ENCODE data around the gene ATP9B. TPM values are rescaled to one million over a fixed set of nuclear protein-coding genes. Genes with fewer than 3 reads are reported as not detected.

The ATP9B gene
- total RNA-seq, 1 donor from 2014 or later, result 52.0 TPM

DNA sequence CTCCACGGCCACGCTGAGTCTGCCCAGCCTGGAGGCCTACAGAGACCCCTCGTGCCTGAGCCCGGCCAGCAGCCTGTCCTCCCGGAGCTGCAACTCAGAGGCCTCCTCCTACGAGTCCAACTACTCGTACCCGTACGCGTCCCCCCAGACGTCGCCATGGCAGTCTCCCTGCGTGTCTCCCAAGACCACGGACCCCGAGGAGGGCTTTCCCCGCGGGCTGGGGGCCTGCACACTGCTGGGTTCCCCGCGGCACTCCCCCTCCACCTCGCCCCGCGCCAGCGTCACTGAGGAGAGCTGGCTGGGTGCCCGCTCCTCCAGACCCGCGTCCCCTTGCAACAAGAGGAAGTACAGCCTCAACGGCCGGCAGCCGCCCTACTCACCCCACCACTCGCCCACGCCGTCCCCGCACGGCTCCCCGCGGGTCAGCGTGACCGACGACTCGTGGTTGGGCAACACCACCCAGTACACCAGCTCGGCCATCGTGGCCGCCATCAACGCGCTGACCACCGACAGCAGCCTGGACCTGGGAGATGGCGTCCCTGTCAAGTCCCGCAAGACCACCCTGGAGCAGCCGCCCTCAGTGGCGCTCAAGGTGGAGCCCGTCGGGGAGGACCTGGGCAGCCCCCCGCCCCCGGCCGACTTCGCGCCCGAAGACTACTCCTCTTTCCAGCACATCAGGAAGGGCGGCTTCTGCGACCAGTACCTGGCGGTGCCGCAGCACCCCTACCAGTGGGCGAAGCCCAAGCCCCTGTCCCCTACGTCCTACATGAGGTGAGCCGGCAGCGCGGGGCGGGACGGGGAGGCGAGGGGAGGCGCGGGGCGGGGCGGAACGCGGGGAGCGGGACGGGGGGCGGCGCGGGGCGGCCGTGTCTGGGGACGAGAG lies 341.8 kb downstream of the ATP9B start:
- peaks cover 6% of the 10 kb centered on the region for H3K4me1 Mint-ChIP-seq
- no peaks in the 10 kb centered on the region for H3K27me3 Mint-ChIP-seq (ENCODE audit: low read depth)
- no peak overlapping the region for H3K27ac Mint-ChIP-seq
- DNase-seq (ENCODE audit: low spot score in 2 of 2, unreplicated experiment in 2 of 2), result no peak
- TF ChIP-seq, protein P1, sequence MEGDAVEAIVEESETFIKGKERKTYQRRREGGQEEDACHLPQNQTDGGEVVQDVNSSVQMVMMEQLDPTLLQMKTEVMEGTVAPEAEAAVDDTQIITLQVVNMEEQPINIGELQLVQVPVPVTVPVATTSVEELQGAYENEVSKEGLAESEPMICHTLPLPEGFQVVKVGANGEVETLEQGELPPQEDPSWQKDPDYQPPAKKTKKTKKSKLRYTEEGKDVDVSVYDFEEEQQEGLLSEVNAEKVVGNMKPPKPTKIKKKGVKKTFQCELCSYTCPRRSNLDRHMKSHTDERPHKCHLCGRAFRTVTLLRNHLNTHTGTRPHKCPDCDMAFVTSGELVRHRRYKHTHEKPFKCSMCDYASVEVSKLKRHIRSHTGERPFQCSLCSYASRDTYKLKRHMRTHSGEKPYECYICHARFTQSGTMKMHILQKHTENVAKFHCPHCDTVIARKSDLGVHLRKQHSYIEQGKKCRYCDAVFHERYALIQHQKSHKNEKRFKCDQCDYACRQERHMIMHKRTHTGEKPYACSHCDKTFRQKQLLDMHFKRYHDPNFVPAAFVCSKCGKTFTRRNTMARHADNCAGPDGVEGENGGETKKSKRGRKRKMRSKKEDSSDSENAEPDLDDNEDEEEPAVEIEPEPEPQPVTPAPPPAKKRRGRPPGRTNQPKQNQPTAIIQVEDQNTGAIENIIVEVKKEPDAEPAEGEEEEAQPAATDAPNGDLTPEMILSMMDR (IDR thresholded peaks at IDR 0.05; ENCODE audit: unreplicated experiment), result no peak
- H3K9me3 Mint-ChIP-seq, result no peaks in the 10 kb centered on the region
- no peak overlapping the region for H3K4me3 Mint-ChIP-seq
- H3K36me3 Mint-ChIP-seq, result peaks cover 6% of the 10 kb centered on the region

DNA sequence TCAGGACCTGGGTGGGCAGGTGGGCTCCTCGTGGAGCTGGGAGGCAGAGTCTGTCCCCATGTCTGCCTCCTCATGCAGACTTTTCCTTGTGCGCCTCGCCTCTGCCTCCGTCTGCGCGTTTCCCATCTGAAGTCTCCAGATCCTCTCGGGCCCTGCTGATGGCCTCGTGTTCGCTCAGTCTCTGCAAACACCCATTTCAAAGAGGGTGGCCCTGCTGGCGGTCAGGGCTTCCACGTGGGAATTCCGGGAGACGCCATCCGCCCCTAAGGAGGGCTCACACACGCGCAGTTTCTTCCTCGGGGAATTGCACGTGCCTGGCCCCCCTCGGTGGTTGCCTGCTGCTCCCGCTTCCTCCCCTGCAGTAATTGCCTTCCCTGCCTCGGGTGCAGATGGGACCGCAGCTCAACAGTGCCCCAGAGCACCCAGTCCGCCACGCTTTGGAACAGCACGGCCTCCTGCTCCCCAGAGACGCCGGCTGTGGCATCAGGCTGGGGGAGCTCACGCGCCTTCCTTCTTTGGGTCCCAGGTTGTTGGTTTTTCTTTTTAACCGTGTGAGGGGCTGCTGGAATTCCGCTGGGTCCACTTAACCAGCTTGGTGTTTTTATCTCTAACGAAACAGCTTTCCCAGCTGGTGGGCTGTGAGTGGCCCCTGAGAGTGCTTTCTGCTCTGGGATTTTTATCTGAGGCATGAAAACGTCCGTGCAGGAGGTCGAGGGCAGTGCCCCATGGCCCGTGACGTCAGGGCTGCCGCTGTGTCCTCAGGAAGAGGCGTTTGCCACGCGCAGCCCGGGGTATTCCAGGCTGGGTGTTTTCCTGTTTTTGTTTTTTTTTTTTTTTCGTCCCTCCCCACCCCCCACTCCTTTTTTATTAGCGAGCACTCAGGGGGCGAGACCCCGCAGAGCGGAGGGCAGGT lies 342.7 kb downstream of the ATP9B start:
- no peak overlapping the region for H3K4me3 Mint-ChIP-seq
- no peaks in the 10 kb centered on the region for H3K9me3 Mint-ChIP-seq
- TF ChIP-seq, protein P1 (IDR thresholded peaks at IDR 0.05; ENCODE audit: unreplicated experiment), result no peak
- H3K36me3 Mint-ChIP-seq, result peaks cover 6% of the 10 kb centered on the region
- H3K27ac Mint-ChIP-seq, result no peak overlapping the region
- no peak for DNase-seq (ENCODE audit: low spot score in 2 of 2, unreplicated experiment in 2 of 2)
- peaks cover 2% of the 10 kb centered on the region for H3K4me1 Mint-ChIP-seq
- H3K27me3 Mint-ChIP-seq (ENCODE audit: low read depth), result no peaks in the 10 kb centered on the region

DNA sequence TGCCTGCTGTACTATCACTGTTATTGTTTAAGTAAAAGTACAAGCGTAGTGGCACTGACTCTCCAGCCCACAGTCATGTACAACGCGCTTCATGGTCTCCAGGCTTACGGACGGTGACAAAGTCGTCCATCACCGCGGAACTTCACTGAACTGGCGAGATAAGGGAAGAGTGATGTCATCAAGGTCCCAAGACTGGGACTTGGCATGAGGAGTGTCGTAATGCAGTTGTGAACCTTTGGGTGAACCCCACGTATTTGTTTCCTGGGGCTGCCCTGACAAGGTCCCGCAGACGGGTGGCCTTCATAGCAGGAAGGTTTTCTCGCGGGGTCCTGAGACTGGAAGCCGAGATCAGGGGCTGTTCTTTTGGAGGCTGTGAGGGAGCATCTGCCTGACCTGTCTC lies 343.8 kb downstream of the ATP9B start:
- no peak overlapping the region for H3K4me3 Mint-ChIP-seq
- no peaks in the 10 kb centered on the region for H3K4me1 Mint-ChIP-seq
- no peak for DNase-seq (ENCODE audit: low spot score in 2 of 2, unreplicated experiment in 2 of 2)
- H3K9me3 Mint-ChIP-seq, result no peaks in the 10 kb centered on the region
- H3K27me3 Mint-ChIP-seq (ENCODE audit: low read depth), result no peaks in the 10 kb centered on the region
- no peak overlapping the region for H3K27ac Mint-ChIP-seq
- peaks cover 4% of the 10 kb centered on the region for H3K36me3 Mint-ChIP-seq
- TF ChIP-seq, protein P1 (IDR thresholded peaks at IDR 0.05; ENCODE audit: unreplicated experiment), result no peak

DNA sequence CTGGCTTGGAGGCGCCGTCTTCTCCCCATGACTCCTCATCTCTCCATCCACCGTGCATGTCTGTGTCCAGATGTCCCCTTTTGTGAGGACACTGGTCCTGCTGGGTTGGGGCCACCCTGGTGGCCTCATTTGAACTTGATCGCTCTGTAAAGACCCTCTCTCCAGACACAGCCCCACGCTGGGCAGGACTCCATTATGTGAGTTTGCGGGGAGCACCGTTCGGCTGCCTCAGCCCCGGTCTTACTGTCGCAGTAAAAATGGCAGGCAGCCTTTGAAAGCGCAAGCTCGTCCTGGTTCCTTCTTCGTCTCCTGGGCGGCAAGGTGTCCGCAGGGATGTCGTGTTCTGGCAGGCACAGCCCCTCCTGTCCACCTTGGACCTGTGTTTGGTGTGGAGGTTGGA lies 344.2 kb downstream of the ATP9B start:
- Mint-ChIP-seq H3K27me3 (ENCODE audit: low read depth) (no peaks in the 10 kb centered on the region), H3K4me3 (no peak overlapping the region), H3K4me1 (no peaks in the 10 kb centered on the region), H3K9me3 (no peaks in the 10 kb centered on the region), H3K27ac (no peak overlapping the region), H3K36me3 (peaks cover 4% of the 10 kb centered on the region)
- DNase-seq (ENCODE audit: low spot score in 2 of 2, unreplicated experiment in 2 of 2), result no peak
- TF ChIP-seq, protein P1 (IDR thresholded peaks at IDR 0.05; ENCODE audit: unreplicated experiment), result no peak

DNA sequence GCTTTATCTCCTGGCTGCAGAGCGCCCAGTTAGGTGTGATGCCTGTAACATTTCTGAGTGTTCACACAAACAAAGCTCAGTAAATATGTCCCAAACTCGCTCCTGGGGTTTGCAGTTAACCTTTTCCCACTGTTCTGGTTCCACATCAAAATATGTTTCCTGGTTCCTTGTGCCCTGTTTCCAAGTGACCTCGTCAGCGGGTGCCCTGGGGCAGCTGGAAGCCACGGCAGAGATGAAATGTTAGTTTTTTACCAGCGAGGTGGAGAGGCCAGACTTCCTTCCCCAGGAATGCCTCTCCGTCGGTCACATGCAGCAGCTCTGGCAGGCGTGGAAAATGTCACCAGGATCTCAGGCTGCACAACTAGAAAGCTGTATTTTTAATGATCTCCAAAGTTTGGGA lies 344.7 kb downstream of the ATP9B start:
- TF ChIP-seq, protein P1 (IDR thresholded peaks at IDR 0.05; ENCODE audit: unreplicated experiment), result no peak
- Mint-ChIP-seq H3K4me3 (no peak overlapping the region), H3K27me3 (ENCODE audit: low read depth) (no peaks in the 10 kb centered on the region), H3K27ac (no peak overlapping the region), H3K9me3 (no peaks in the 10 kb centered on the region), H3K36me3 (peaks cover 4% of the 10 kb centered on the region), H3K4me1 (no peaks in the 10 kb centered on the region)
- DNase-seq (ENCODE audit: low spot score in 2 of 2, unreplicated experiment in 2 of 2), result no peak
